MG63 (cell line): ENCODE data around the gene SRSF8. TPM values are rescaled to one million over a fixed set of nuclear protein-coding genes. Genes with fewer than 3 reads are reported as not detected.
"Not testable (repeated sequence)": the region's sequence is repeated elsewhere in the genome, so short reads cannot be mapped to it uniquely, and the experiment has no call there.

Source experiments
- DNase-seq: peaks from one replicate; pipeline ENCODE4 v3.0.0-alpha.2; 2020
- H3K27me3 ChIP-seq: fragments of 250-450 bp; sonication (Bioruptor Pico); 2 replicates; pipeline ENCODE4 v1.5.1; 2020; ENCODE audit warnings: mild to moderate bottlenecking, moderate library complexity
- H3K36me3 ChIP-seq: fragments of 250-450 bp; sonication (Bioruptor Pico); 2 replicates; pipeline ENCODE4 v1.5.1; 2020; ENCODE audit warnings: mild to moderate bottlenecking, moderate library complexity
- H3K4me3 ChIP-seq: fragments of 250-450 bp; sonication (Bioruptor Pico); 2 replicates; pipeline ENCODE4 v1.5.1; 2020; ENCODE audit warnings: mild to moderate bottlenecking, moderate library complexity
- H3K9me3 ChIP-seq: fragments of 250-450 bp; sonication (Bioruptor Pico); 2 replicates; pipeline ENCODE4 v1.5.1; 2020; ENCODE audit warnings: mild to moderate bottlenecking, moderate library complexity
- total RNA-seq: library from RNA; depleted of rRNA; stranded (reverse); fragments of >200 nt; shearing (Covaris generic); gene quantifications from 2 replicates; pipeline ENCODE4 v1.2.3, GENCODE V29; 2014; ENCODE audit warnings: low replicate concordance; rRNA removed

Gene SRSF8
- total RNA-seq, result 5.0 and 5.8 TPM in 2 replicates

GRCh38 chr11:95066716-95067038 lies at the start of gene SRSF8:
SRSF8 (plus strand) TSS chr11:95066919; CDS start chr11:95067227, 308 bp downstream.
- no peak for DNase-seq
- Histone ChIP-seq H3K27me3 (no peaks in the 10 kb centered on the region), H3K4me3 (peak within 1 kb of the TSS; percentile 72), H3K36me3 (no peaks in the 10 kb centered on the region), H3K9me3 (no peaks in the 10 kb centered on the region)

GRCh38 chr11:95021468-95021867 lies 45.3 kb upstream of the SRSF8 start:
- H3K36me3 ChIP-seq, DNase-seq: not testable (repeated sequence)

DNA sequence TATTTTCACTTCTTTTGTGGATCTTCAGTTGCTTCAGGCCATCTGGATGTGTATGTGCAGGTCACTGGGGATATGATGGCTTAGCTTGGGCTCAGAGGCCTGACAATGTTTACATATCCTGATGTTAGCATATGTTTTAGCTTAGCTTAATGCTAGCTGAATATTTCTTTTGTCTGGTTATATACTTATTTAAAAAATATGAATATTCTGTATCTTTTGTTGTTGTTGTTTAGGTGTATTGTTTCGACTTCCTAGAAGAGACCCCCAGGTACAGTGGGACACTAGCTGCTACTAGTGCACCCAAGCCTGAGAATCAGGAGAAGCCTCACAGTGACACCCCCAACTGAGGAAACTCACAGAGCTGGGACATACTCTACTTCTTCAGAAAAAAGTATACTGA lies 41.8 kb upstream of the SRSF8 start, which contains the start of gene KDM4E:
TSS of gene KDM4E (plus strand) at position 301 of the 400 bp plus-strand sequence. CDS start 300 bp downstream, outside the sequence.
- no peak for DNase-seq
- Histone ChIP-seq H3K4me3 (no peak within 1 kb of the TSS), H3K36me3 (no peaks in the 10 kb centered on the region), H3K27me3 (no peaks in the 10 kb centered on the region), H3K9me3 (no peaks in the 10 kb centered on the region)

More at GRCh38 chr11:95021468-95021867, 45.3 kb upstream of the SRSF8 start:
- H3K27me3 ChIP-seq, H3K9me3 ChIP-seq, H3K4me3 ChIP-seq: not testable (repeated sequence)

DNA sequence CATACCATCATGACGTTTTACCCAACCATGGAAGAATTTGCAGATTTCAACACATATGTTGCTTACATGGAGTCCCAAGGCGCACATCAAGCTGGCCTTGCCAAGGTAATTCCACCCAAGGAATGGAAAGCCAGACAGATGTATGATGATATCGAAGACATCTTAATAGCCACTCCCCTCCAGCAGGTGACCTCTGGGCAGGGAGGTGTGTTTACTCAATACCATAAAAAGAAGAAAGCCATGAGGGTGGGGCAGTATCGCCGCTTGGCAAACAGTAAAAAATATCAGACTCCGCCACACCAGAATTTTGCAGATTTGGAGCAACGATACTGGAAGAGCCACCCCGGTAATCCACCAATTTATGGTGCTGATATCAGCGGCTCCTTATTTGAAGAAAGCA lies 41.1 kb upstream of the SRSF8 start:
- H3K9me3 ChIP-seq, H3K27me3 ChIP-seq, H3K36me3 ChIP-seq, DNase-seq, H3K4me3 ChIP-seq: not testable (repeated sequence)

DNA sequence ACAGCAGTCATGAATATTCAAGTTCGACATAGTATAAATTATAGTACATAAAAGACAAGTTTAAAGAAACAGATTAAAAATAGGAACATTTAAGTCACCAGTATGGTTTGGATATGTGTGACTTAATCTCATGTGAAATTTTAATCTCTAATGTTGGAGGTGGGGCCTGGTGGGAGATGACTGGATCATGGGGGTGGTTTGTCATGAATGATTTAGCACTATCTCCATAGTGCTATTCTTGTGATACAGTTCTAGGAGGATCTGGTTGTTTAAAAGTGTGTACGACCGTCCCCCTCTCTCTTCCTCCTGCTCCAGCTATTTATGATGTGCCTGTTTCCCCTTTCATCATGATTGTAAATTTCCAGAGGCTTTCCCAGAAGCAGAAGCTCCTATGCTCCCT lies 38.4 kb upstream of the SRSF8 start:
- Histone ChIP-seq H3K4me3 (no peak overlapping the region), H3K9me3 (no peaks in the 10 kb centered on the region), H3K27me3 (no peaks in the 10 kb centered on the region; the same call in 1 of the 2 replicates), H3K36me3 (no peaks in the 10 kb centered on the region)
- no peak for DNase-seq

GRCh38 chr11:95033051-95033450 lies 33.7 kb upstream of the SRSF8 start:
- H3K36me3 ChIP-seq, result no peaks in the 10 kb centered on the region
- H3K4me3 ChIP-seq, result no peak overlapping the region
- no peaks in the 10 kb centered on the region for H3K9me3 ChIP-seq
- peaks cover 4% of the 10 kb centered on the region for H3K27me3 ChIP-seq
- DNase-seq, result no peak

- H3K27me3 ChIP-seq, result peaks cover 4% of the 10 kb centered on the region
- no peaks in the 10 kb centered on the region for H3K36me3 ChIP-seq
- no peaks in the 10 kb centered on the region for H3K9me3 ChIP-seq
- no peak for DNase-seq
- H3K4me3 ChIP-seq, result no peak overlapping the region
Observed at GRCh38 chr11:95035316-95035715, 31.4 kb upstream of the SRSF8 start.

DNA sequence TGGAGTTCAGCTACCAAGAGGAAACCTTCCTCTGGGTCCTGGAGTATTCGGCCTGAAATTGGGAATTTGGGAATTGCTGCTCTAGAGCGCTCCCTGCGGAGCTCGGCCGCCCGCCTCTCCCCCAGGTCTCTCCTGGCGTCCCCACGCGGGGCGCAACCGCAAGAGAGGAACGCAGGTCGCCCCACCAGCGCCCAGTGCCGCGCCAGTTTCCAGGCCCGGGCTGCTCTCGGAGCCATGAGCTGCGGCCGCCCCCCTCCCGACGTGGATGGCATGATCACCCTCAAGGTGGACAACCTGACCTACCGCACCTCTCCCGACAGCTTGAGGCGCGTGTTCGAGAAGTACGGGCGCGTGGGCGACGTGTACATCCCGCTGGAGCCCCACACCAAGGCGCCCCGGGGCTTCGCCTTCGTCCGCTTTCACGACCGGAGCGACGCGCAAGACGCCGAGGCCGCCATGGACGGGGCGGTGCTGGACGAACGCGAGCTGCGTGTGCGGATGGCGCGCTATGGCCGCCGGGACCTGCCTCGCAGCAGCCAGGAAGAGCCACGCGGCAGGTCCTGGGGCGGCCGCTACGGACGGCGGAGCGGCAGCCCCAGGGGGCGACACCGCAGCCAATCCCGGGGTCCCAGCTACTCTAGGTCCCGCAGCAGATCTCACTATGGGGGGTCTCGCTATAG lies 29.2 kb upstream of the SRSF8 start:
- not testable (repeated sequence) for H3K9me3 ChIP-seq, H3K4me3 ChIP-seq, DNase-seq, H3K36me3 ChIP-seq, H3K27me3 ChIP-seq

- Histone ChIP-seq H3K9me3 (no peaks in the 10 kb centered on the region), H3K36me3 (no peaks in the 10 kb centered on the region), H3K27me3 (peaks cover 9% of the 10 kb centered on the region; the same call in 1 of the 2 replicates), H3K4me3 (no peak overlapping the region)
- no peak for DNase-seq
Observed at GRCh38 chr11:95042239-95042638, 24.5 kb upstream of the SRSF8 start.

DNA sequence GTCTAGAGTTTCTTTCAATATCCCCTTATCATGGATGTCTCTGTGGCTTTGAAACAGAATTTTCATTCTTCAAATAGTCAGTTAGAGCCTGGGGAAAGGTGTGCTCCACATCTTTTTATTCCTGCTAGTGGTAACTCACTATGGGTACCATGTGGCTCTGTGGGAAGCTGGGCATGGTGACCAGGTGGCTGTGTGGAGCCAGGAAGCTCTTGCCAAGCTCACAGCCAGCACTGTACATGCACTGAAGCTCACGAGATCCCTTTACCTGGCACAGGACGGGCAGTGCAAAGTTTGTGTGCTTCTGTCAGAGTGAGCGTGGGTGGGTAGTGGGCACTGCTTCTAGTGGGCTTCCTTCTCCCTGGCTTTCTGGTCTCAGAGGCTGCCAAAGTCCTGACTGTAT lies 23.8 kb upstream of the SRSF8 start:
- no peak overlapping the region for H3K4me3 ChIP-seq
- no peak for DNase-seq
- H3K36me3 ChIP-seq, result no peaks in the 10 kb centered on the region
- peaks cover 13% of the 10 kb centered on the region for H3K27me3 ChIP-seq
- no peaks in the 10 kb centered on the region for H3K9me3 ChIP-seq

DNA sequence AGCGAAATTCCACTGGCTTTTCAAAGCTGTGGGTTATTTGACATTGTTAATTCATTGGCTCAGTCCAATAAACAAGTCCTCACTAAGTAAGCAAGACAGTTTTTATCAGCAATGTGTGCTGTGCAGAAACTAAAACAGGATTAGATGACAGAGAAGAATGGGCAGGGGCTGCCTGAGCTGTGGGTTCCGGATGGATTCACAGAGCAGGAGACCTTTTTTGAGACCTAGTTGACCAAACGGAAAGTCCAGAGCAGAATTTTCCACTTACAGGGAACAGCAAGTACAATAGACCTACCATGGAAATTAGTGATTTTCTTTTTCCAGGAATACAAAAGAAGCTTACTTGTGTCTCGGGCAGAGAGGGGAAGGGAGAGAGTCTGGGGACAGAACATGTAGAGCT lies 22.7 kb upstream of the SRSF8 start:
- H3K27me3 ChIP-seq, result peaks cover 16% of the 10 kb centered on the region
- H3K4me3 ChIP-seq, result no peak overlapping the region
- no peak for DNase-seq
- no peaks in the 10 kb centered on the region for H3K9me3 ChIP-seq
- H3K36me3 ChIP-seq, result no peaks in the 10 kb centered on the region

- peaks cover 16% of the 10 kb centered on the region for H3K27me3 ChIP-seq
- no peaks in the 10 kb centered on the region for H3K9me3 ChIP-seq
- H3K36me3 ChIP-seq, result no peaks in the 10 kb centered on the region
- DNase-seq, result no peak
- no peak overlapping the region for H3K4me3 ChIP-seq
Observed at GRCh38 chr11:95045812-95046211, 20.9 kb upstream of the SRSF8 start.

GRCh38 chr11:95049122-95049521 lies 17.6 kb upstream of the SRSF8 start, which contains the start of gene KDM4F:
KDM4F (plus strand) TSS chr11:95049422.
- H3K4me3 ChIP-seq, H3K36me3 ChIP-seq, H3K9me3 ChIP-seq, DNase-seq: not testable (repeated sequence)
- H3K27me3 ChIP-seq, result peaks cover 16% of the 10 kb centered on the region

DNA sequence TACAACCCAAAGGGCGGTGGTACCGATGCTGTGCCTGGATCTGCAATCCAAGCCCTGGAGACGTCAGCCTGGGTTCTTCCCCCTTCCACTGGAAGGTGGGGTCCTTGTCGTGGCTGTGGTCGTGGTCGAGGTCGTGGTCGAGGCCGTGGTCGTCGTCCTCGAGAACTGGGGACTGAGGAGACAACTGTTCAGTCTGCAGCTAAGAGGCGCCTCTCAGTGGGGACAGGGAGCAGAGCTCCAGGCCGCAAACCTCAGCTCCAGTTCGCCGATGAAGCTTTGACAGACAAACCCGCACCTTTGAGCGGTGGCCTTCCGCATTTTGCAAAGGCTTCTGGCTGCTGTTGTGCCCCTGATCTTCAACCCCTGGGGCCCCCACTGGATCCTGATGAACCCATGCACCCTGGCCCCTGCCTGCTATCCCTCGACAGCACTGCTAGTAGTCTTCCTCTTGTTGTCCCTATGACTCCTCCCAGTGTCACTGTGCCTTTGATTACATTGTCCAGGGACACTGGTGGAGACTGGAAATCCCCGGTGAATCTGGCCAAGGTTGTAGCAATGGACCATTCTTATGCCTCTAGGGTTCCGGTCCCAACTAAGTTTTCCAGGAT lies 16.0 kb upstream of the SRSF8 start:
- Histone ChIP-seq H3K4me3 (no peak overlapping the region), H3K27me3 (peaks cover 10% of the 10 kb centered on the region), H3K36me3 (no peaks in the 10 kb centered on the region), H3K9me3 (no peaks in the 10 kb centered on the region)
- DNase-seq, result no peak

- no peak for DNase-seq
- H3K4me3 ChIP-seq, result no peak overlapping the region
- no peaks in the 10 kb centered on the region for H3K9me3 ChIP-seq
- H3K36me3 ChIP-seq, result no peaks in the 10 kb centered on the region
- no peaks in the 10 kb centered on the region for H3K27me3 ChIP-seq
Observed at GRCh38 chr11:95054356-95054755, 12.4 kb upstream of the SRSF8 start.

- H3K4me3 ChIP-seq, result no peak overlapping the region
- no peaks in the 10 kb centered on the region for H3K36me3 ChIP-seq
- H3K9me3 ChIP-seq, result no peaks in the 10 kb centered on the region
- no peaks in the 10 kb centered on the region; the same call in 1 of the 2 replicates for H3K27me3 ChIP-seq
- no peak for DNase-seq
Observed at GRCh38 chr11:95055283-95055897, 11.3 kb upstream of the SRSF8 start.

DNA sequence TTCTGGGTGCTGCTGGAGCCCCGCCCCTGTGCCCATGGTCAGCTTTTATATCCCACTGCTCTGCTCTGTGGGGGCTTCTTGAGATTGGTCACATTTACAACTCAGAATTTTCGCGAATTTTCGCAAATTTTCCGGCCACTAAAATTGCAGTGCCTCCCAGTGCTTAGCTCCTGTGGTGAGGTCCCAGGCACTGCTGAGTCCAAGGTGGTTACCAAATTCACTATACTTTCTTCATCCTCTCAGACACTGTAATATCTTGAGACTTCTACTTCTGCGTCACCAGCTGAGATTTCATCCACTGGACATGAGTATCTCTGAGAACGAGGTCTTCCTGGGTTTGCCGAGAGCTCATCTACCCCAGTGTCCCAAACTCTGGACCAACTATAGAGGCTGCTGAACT lies 8.8 kb upstream of the SRSF8 start:
- no peaks in the 10 kb centered on the region for H3K9me3 ChIP-seq
- H3K27me3 ChIP-seq, result no peaks in the 10 kb centered on the region; the same call in 1 of the 2 replicates
- no peak for DNase-seq
- no peaks in the 10 kb centered on the region for H3K36me3 ChIP-seq
- no peak overlapping the region for H3K4me3 ChIP-seq

GRCh38 chr11:95058621-95059020 lies 8.1 kb upstream of the SRSF8 start:
- H3K36me3 ChIP-seq, result no peaks in the 10 kb centered on the region
- DNase-seq, result no peak

More at GRCh38 chr11:95058621-95059020, 8.1 kb upstream of the SRSF8 start:
- Histone ChIP-seq H3K4me3 (no peak overlapping the region), H3K27me3 (no peaks in the 10 kb centered on the region; the same call in 1 of the 2 replicates), H3K9me3 (no peaks in the 10 kb centered on the region)
